ENCODE results near the gene CACNA1A.

DNA sequence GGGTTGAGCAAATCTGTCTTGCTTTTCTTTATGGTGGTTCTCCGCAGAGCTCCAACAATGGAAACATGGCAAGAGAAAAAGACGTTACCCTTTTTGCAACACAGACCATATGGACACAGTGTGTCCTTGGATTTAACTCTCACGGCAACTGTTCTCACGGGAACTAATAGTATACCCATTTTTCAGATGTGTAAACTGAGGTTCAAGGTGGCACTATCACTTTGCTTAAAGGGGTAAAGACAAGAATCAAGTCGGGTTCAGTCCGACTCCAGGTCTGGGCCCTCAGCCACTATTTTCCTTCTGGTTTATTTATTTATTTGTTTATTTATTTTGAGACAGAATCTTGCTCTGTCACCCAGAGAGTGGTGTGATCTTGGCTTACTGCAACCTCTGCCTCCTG, 176.0 kb downstream of the CACNA1A start:
- TF ChIP-seq, protein P1, sequence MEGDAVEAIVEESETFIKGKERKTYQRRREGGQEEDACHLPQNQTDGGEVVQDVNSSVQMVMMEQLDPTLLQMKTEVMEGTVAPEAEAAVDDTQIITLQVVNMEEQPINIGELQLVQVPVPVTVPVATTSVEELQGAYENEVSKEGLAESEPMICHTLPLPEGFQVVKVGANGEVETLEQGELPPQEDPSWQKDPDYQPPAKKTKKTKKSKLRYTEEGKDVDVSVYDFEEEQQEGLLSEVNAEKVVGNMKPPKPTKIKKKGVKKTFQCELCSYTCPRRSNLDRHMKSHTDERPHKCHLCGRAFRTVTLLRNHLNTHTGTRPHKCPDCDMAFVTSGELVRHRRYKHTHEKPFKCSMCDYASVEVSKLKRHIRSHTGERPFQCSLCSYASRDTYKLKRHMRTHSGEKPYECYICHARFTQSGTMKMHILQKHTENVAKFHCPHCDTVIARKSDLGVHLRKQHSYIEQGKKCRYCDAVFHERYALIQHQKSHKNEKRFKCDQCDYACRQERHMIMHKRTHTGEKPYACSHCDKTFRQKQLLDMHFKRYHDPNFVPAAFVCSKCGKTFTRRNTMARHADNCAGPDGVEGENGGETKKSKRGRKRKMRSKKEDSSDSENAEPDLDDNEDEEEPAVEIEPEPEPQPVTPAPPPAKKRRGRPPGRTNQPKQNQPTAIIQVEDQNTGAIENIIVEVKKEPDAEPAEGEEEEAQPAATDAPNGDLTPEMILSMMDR (conservative IDR thresholded peaks at IDR 0.05; ENCODE audit: low read length): no peak
- no peak for TF ChIP-seq EZH2phosphoT487 (IDR thresholded peaks at IDR 0.05; ENCODE audit: borderline replicate concordance, low read depth, low read length)
